Stimulated activated CD4-positive, alpha-beta T cell treated with anti-CD3 and anti-CD28 coated beads, Interleukin-12 subunit alpha, Interleukin-12 subunit beta, amount 100 ng/mL, for 4 hours (primary cell): ENCODE results near the gene CSF1R.
"Not testable (repeated sequence)": the region's sequence is repeated elsewhere in the genome, so short reads cannot be mapped to it uniquely, and the experiment has no call there.

Experiments
- DNase-seq: peaks from one replicate; pipeline ENCODE4 v3.0.0-alpha.2; 2020

CSF1R gene

GRCh38 chr5:150053713-150054392 lies 32.5 kb downstream of the CSF1R start:
- no peak for DNase-seq

GRCh38 chr5:150052956-150053712 lies 33.2 kb downstream of the CSF1R start:
- no peak for DNase-seq

GRCh38 chr5:150052226-150052955 lies 34.0 kb downstream of the CSF1R start:
- no peak for DNase-seq

GRCh38 chr5:150051657-150052195 lies 34.6 kb downstream of the CSF1R start:
- DNase-seq: no peak

- not testable (repeated sequence) for DNase-seq
Measured at GRCh38 chr5:150050172-150050811, 36.1 kb downstream of the CSF1R start.

GRCh38 chr5:150046031-150046430 lies 40.3 kb downstream of the CSF1R start:
- DNase-seq: no peak

GRCh38 chr5:150045549-150045948 lies 40.8 kb downstream of the CSF1R start:
- no peak for DNase-seq

GRCh38 chr5:150044712-150045111 lies 41.6 kb downstream of the CSF1R start:
- no peak for DNase-seq

GRCh38 chr5:150044329-150044681 lies 42.0 kb downstream of the CSF1R start:
- DNase-seq: no peak

- no peak for DNase-seq
Measured at GRCh38 chr5:150043657-150044328, 42.6 kb downstream of the CSF1R start.

GRCh38 chr5:150042459-150042858 lies 43.9 kb downstream of the CSF1R start:
- no peak for DNase-seq

- DNase-seq: no peak
Measured at GRCh38 chr5:150038547-150038946, 47.8 kb downstream of the CSF1R start.

- no peak for DNase-seq
Measured at GRCh38 chr5:150036513-150036912, 49.8 kb downstream of the CSF1R start.

- DNase-seq: no peak
Measured at GRCh38 chr5:150035139-150035895, 51.0 kb downstream of the CSF1R start.

- no peak for DNase-seq
Measured at GRCh38 chr5:150034662-150035061, 51.7 kb downstream of the CSF1R start.

GRCh38 chr5:150033334-150033733 lies 53.0 kb downstream of the CSF1R start:
- DNase-seq: no peak

- DNase-seq: not testable (repeated sequence)
Measured at GRCh38 chr5:150028047-150028446, 58.3 kb downstream of the CSF1R start.

- DNase-seq: no peak
Measured at GRCh38 chr5:150026682-150027172, 59.6 kb downstream of the CSF1R start.

GRCh38 chr5:150024346-150024984 lies 61.9 kb downstream of the CSF1R start:
- no peak for DNase-seq

GRCh38 chr5:150023136-150023535 lies 63.2 kb downstream of the CSF1R start:
- no peak for DNase-seq

GRCh38 chr5:150022681-150023080 lies 63.7 kb downstream of the CSF1R start:
- no peak for DNase-seq
